Gastrocnemius medialis (tissue), 4 donors: ENCODE data around the gene ZNF92. TPM values are rescaled to one million over a fixed set of nuclear protein-coding genes. Genes with fewer than 3 reads are reported as not detected.

Source experiments
- ATAC-seq, 2 donors: fragments of 150-250 bp; one replicate each; pipeline ENCODE4 v1.9.1; 2016
- DNase-seq, 2 donors: peaks; one replicate each; pipeline ENCODE4 v3.0.0-alpha.2; 2019
- H3K27ac ChIP-seq, 4 donors: fragments of 200-600 bp; sonication (generic); 1 replicate in 1 of 4; 2 replicates in 3 of 4; pipeline ENCODE4 v1.5.1; 2016 to 2018; ENCODE audit warnings: mild to moderate bottlenecking in 2 of 4, moderate library complexity in 1 of 4
- H3K27me3 ChIP-seq, 3 donors: fragments of 200-600 bp; sonication (generic) in 2 of 3; 1 replicate in 1 of 3; 2 replicates in 2 of 3; pipeline versions ENCODE4 v1.5.1 to v1.6.0; 2016 to 2019; ENCODE audit warnings: mild to moderate bottlenecking in 1 of 3, moderate library complexity in 1 of 3
- H3K36me3 ChIP-seq, 2 donors: fragments of 200-600 bp; sonication (generic) in 1 of 2; one replicate each; pipeline ENCODE4 v1.5.1; 2017 to 2018
- H3K4me1 ChIP-seq, 2 donors: fragments of 200-600 bp; sonication (generic) in 1 of 2; one replicate each; pipeline ENCODE4 v1.5.1; 2016 to 2017; ENCODE audit warnings: mild to moderate bottlenecking in 2 of 2
- H3K4me3 ChIP-seq, 4 donors: fragments of 200-600 bp; sonication (generic) in 3 of 4; 1 replicate in 1 of 4; 2 replicates in 3 of 4; pipeline ENCODE4 v1.5.1; 2016 to 2019; ENCODE audit warnings: mild to moderate bottlenecking in 2 of 4
- H3K9me3 ChIP-seq, 3 donors: fragments of 200-600 bp; sonication (generic) in 2 of 3; 1 replicate in 1 of 3; 2 replicates in 2 of 3; pipeline ENCODE4 v1.5.1; 2016 to 2019
- POLR2A ChIP-seq, 2 donors: fragments of 450-650 bp; IDR thresholded peaks; one replicate each; pipeline ENCODE4 v1.6.1; 2017; ENCODE audit warnings: antibody characterized with exemption in 2 of 2, mild to moderate bottlenecking in 2 of 2, moderate library complexity in 2 of 2
- in situ Hi-C, 4 donors: fragments of 200-750 bp; cut with MboI; loops; one replicate each; pipeline versions ENCODE4 v1.15.0 to v1.8.0; 2017; ENCODE audit warnings: low sequenced_read_pairs in 4 of 4
- intact Hi-C: fragments of 100-400 bp; cut with DNase I; formaldehyde crosslinking; loops from one replicate; pipeline ENCODE4 v1.15.1; 2023; ENCODE audit warnings: low total_unique reads
- total RNA-seq, 4 donors: library from RNA; depleted of rRNA; stranded (reverse); fragments of >200 nt; gene quantifications; one replicate each; pipeline versions ENCODE4 v1.1.0 to v1.2.3, GENCODE V29; 2016
- TF ChIP-seq, protein P1 (sequence below), 5 experiments: fragments of 450-650 bp in 3 of 5; fragments of 200-600 bp in 2 of 5; sonication (generic) in 2 of 5; IDR thresholded peaks in 4 of 5; conservative IDR thresholded peaks in 1 of 5; 1 replicate in 4 of 5; 2 replicates in 1 of 5; pipeline ENCODE4 v1.5.1; 2016 to 2019; ENCODE audit warnings: antibody characterized with exemption in 5 of 5, mild to moderate bottlenecking in 3 of 5, moderate library complexity in 3 of 5

ZNF92 gene
- total RNA-seq, 4 donors from 2014 or later = 1.8 to 3.4 (median 2.6) TPM

GRCh38 chr7:65379318-65379717 is 5.7 kb downstream of the ZNF92 start:
- no peak for DNase-seq
- in situ Hi-C loops = no loop called here
- TF ChIP-seq, protein P1, sequence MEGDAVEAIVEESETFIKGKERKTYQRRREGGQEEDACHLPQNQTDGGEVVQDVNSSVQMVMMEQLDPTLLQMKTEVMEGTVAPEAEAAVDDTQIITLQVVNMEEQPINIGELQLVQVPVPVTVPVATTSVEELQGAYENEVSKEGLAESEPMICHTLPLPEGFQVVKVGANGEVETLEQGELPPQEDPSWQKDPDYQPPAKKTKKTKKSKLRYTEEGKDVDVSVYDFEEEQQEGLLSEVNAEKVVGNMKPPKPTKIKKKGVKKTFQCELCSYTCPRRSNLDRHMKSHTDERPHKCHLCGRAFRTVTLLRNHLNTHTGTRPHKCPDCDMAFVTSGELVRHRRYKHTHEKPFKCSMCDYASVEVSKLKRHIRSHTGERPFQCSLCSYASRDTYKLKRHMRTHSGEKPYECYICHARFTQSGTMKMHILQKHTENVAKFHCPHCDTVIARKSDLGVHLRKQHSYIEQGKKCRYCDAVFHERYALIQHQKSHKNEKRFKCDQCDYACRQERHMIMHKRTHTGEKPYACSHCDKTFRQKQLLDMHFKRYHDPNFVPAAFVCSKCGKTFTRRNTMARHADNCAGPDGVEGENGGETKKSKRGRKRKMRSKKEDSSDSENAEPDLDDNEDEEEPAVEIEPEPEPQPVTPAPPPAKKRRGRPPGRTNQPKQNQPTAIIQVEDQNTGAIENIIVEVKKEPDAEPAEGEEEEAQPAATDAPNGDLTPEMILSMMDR (IDR thresholded peaks at IDR 0.05 in 4 of 5, conservative IDR thresholded peaks at IDR 0.05 in 1 of 5) = no peak
- no peak for TF ChIP-seq POLR2A (IDR thresholded peaks at IDR 0.05)
- ATAC-seq = no peak
- H3K4me3 ChIP-seq = no peak overlapping the region
- intact Hi-C loops = loop anchor here (10.0 kb wide), 2 partner anchors 375 to 815 kb away; partner anchors contain the start of genes ERV3-1 and ZNF680
- no peaks in the 10 kb centered on the region for H3K27me3 ChIP-seq
- H3K27ac ChIP-seq = no peak overlapping the region
- peaks cover 0 to 8% of the 10 kb centered on the region in 2 donors for H3K36me3 ChIP-seq
- H3K9me3 ChIP-seq = no peaks in the 10 kb centered on the region
- peaks cover 25 to 27% of the 10 kb centered on the region in 2 donors for H3K4me1 ChIP-seq

GRCh38 chr7:65381742-65382141 is 8.1 kb downstream of the ZNF92 start:
- no peaks in the 10 kb centered on the region for H3K27me3 ChIP-seq
- no peak for TF ChIP-seq POLR2A (IDR thresholded peaks at IDR 0.05)
- TF ChIP-seq, protein P1 (IDR thresholded peaks at IDR 0.05 in 4 of 5, conservative IDR thresholded peaks at IDR 0.05 in 1 of 5) = no peak
- in situ Hi-C loops = no loop called here
- peaks cover 0 to 2% of the 10 kb centered on the region in 2 donors for H3K36me3 ChIP-seq
- H3K4me1 ChIP-seq = peaks cover 12 to 20% of the 10 kb centered on the region in 2 donors
- H3K4me3 ChIP-seq = no peak overlapping the region
- no peak for ATAC-seq
- intact Hi-C loops = no loop called here
- no peak for DNase-seq
- no peaks in the 10 kb centered on the region for H3K9me3 ChIP-seq
- no peak overlapping the region for H3K27ac ChIP-seq

DNA sequence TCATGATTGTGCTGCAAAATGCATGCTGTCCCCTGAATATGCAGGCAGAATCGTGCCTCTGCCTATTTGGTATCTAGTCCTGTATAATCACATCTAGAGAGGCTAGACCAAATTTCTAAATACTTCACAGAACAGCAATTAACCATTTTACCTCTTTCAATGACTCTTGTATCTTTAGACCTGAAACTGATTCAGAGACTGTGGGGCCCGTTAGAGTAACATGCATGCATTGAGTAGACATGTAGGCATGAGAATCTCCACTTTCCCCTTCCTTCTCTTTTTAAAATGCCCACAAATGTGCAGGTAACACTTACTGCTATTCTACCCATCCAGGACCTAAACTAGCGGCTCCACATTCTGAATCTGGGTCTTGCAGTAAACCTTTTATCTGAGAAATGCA is 8.8 kb downstream of the ZNF92 start:
- ATAC-seq = no peak
- intact Hi-C loops (no loop called here), in situ Hi-C loops (no loop called here)
- Histone ChIP-seq H3K4me1 (peaks cover 12 to 20% of the 10 kb centered on the region in 2 donors), H3K27ac (no peak overlapping the region), H3K36me3 (no peaks in the 10 kb centered on the region), H3K9me3 (no peaks in the 10 kb centered on the region), H3K4me3 (no peak overlapping the region), H3K27me3 (no peaks in the 10 kb centered on the region)
- DNase-seq = no peak
- TF ChIP-seq, protein P1 (IDR thresholded peaks at IDR 0.05 in 4 of 5, conservative IDR thresholded peaks at IDR 0.05 in 1 of 5) = no peak
- no peak for TF ChIP-seq POLR2A (IDR thresholded peaks at IDR 0.05)

DNA sequence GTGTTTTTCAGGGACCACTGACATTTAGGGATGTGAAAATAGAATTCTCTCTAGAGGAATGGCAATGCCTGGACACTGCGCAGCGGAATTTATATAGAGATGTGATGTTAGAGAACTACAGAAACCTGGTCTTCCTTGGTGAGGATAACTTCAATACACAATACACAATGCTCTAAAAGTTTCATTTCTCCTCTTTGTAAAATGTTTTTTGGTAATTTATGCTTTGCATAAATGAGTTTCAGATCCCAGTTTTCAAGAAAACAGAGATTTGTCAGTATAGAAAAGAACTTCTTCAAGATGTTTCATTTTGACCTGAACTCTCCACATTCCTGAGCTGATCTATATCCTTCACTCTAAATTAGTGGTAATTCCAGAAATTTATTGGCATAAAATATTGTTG is 14.2 kb downstream of the ZNF92 start:
- H3K27ac ChIP-seq = no peak overlapping the region
- DNase-seq (no peak), ATAC-seq (no peak)
- H3K9me3 ChIP-seq = no peaks in the 10 kb centered on the region
- H3K4me1 ChIP-seq = peaks cover 7% of the 10 kb centered on the region in 2 donors
- no peaks in the 10 kb centered on the region for H3K27me3 ChIP-seq
- H3K4me3 ChIP-seq = no peak overlapping the region
- in situ Hi-C loops = no loop called here
- TF ChIP-seq POLR2A (IDR thresholded peaks at IDR 0.05) = no peak
- intact Hi-C loops = no loop called here
- H3K36me3 ChIP-seq = peaks cover 0 to 6% of the 10 kb centered on the region in 2 donors

DNA sequence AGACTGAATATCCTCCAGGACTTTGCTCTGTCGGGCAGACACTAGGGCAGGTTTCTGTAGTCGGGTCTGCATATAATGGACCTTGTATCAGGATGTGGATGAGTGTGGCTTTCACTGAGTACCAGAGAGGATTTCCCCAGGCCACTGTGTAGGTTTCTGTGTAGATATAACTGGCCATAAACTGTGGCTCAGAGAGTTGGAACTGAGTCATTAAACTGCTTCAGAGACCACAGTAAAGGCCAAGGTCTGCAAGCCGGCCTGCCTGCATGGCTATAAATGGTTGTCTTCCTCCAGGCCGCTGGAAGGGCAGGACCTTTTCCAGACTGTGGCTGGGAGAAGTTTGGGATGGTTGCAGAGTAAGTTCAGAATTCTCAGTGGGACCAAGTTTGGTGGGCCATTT is 16.9 kb downstream of the ZNF92 start:
- peaks cover 0 to 6% of the 10 kb centered on the region in 2 donors for H3K36me3 ChIP-seq
- H3K9me3 ChIP-seq = no peaks in the 10 kb centered on the region
- H3K27me3 ChIP-seq = no peaks in the 10 kb centered on the region
- H3K27ac ChIP-seq = no peak overlapping the region
- ATAC-seq (no peak), DNase-seq (no peak)
- no peaks in the 10 kb centered on the region for H3K4me1 ChIP-seq
- intact Hi-C loops (no loop called here), in situ Hi-C loops (no loop called here)
- no peak overlapping the region for H3K4me3 ChIP-seq
- no peak for TF ChIP-seq POLR2A (IDR thresholded peaks at IDR 0.05)
- TF ChIP-seq, protein P1 (IDR thresholded peaks at IDR 0.05 in 4 of 5, conservative IDR thresholded peaks at IDR 0.05 in 1 of 5) = no peak
